ENCODE measurements around the gene CCDC33. TPM values are rescaled to one million over a fixed set of nuclear protein-coding genes. Genes with fewer than 3 reads are reported as not detected.

The CCDC33 gene
- total RNA-seq, 1 experiment from 2014 or later, result 0.15 TPM

GRCh38 chr15:74226761-74227540, 9.2 kb upstream of the CCDC33 start:
- no peaks in the 10 kb centered on the region for H4K20me1 ChIP-seq (ENCODE audit: insufficient read depth)
- no peak overlapping the region for H3K4me2 ChIP-seq (ENCODE audit: low read length)
- DNase-seq (ENCODE audit: low read depth, low spot score) (no peak), ATAC-seq (no peak)
- ChIA-PET CTCF (no interaction called here), RAD21 (ENCODE audit: low non-redundant PET in 1 of 2, low total read pairs in 2 of 2, uncharacterized antibody in 2 of 2, unreplicated experiment in 2 of 2) (no interaction called here), POLR2A (no interaction called here)
- no peaks in the 10 kb centered on the region for H3K79me2 ChIP-seq (ENCODE audit: insufficient read depth, low read length)
- no peak overlapping the region for H3K9ac ChIP-seq (ENCODE audit: low read length)
- H3K27ac ChIP-seq (ENCODE audit: low read depth, low read length), result no peak overlapping the region
- no peak overlapping the region for H2AFZ ChIP-seq (ENCODE audit: low read depth, low read length, poor library complexity, severe bottlenecking)
- no peak for TF ChIP-seq EGR1 (IDR thresholded peaks at IDR 0.05; ENCODE audit: low read depth)
- no peak for TF ChIP-seq MAX (IDR thresholded peaks at IDR 0.05)
- TF ChIP-seq YY1 (IDR thresholded peaks at IDR 0.05; ENCODE audit: extremely low read depth, insufficient replicate concordance, low read depth, low read length), result no peak
- no peak for TF ChIP-seq SIN3A (IDR thresholded peaks at IDR 0.05; ENCODE audit: low read depth)
- no peak for TF ChIP-seq TCF7L2 (IDR thresholded peaks at IDR 0.05; ENCODE audit: borderline replicate concordance, extremely low read depth, insufficient read depth, insufficient read length)
- TF ChIP-seq ZFX (IDR thresholded peaks at IDR 0.05), result no peak
- no peak for TF ChIP-seq SRF (IDR thresholded peaks at IDR 0.05; ENCODE audit: low read depth)
- TF ChIP-seq ZNF274 (IDR thresholded peaks at IDR 0.05; ENCODE audit: low read depth, low read length), result no peak
- no peak for TF ChIP-seq RAD21 (IDR thresholded peaks at IDR 0.05; ENCODE audit: low read depth)
- H3K4me1 ChIP-seq (ENCODE audit: control insufficient read depth in 1 of 2, insufficient read depth in 2 of 2, low read length in 2 of 2), result no peaks in the 10 kb centered on the region; a peak in 1 of 4 replicates
- intact Hi-C loops (cut with micrococcal nuclease), result no loop called here
- BruUV-seq (replicated peaks), result no TSS peak
- no peaks in the 10 kb centered on the region; the same call in 1 of the 2 replicates for H3K27me3 ChIP-seq (ENCODE audit: insufficient read depth, low read length)
- no peaks in the 10 kb centered on the region for H3K36me3 ChIP-seq (ENCODE audit: control insufficient read depth in 1 of 2, insufficient read depth in 2 of 2, low read length in 2 of 2)
- no peaks in the 10 kb centered on the region for H3K9me3 ChIP-seq (ENCODE audit: control insufficient read depth in 1 of 2, insufficient read depth in 1 of 2, low read depth in 1 of 2, low read length in 2 of 2)
- no peaks in the 10 kb centered on the region for H3K9me2 ChIP-seq (ENCODE audit: insufficient read depth)
- no peak overlapping the region for H3K4me3 ChIP-seq (replicated peaks in 1 of 2; ENCODE audit: low read depth in 1 of 2, low read length in 2 of 2)

Measured in HCT116 (cell line).